Vagina (tissue), 2 donors: ENCODE data around the gene RITA1.

ENCODE experiments used
- CTCF ChIP-seq, 3 experiments: fragments of 450-650 bp in 2 of 3; fragments of 200-600 bp in 1 of 3; sonication (generic) in 1 of 3; IDR thresholded peaks; one replicate each; pipeline ENCODE4 v1.5.1; 2017 to 2019; ENCODE audit warnings: antibody characterized with exemption in 3 of 3, mild to moderate bottlenecking in 2 of 3, moderate library complexity in 2 of 3
- POLR2AphosphoS5 ChIP-seq, 2 donors: sonication (generic); formaldehyde crosslinking; IDR thresholded peaks; one replicate each; pipeline ENCODE4 v1.9.0; 2017; ENCODE audit warnings: antibody characterized with exemption in 2 of 2, mild to moderate bottlenecking in 2 of 2, low read depth in 1 of 2; ENCODE audit not compliant: insufficient read depth in 1 of 2

DNA sequence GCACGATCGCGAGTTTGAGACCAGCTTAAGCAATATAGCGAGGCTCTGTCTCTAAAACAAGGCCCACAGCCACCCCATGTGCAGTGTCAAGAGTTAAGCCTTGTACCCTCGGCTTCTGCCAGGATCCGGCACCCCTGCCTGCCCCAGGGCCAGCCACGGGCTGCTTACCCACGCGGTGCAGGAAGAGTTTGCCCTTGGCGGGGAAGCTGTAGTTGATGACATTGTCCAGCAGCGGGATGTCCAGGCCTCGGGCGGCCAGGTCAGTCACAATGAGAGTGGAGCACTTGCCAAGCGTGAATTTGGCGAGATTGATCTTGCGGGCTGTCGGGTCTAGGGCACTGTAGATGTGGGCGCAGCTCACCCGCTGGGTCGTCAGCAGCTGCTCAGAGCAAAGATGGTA is 13.3 kb upstream of the RITA1 start:
- TF ChIP-seq CTCF (IDR thresholded peaks at IDR 0.05) (no peak), POLR2AphosphoS5 (IDR thresholded peaks at IDR 0.05; ENCODE audit: insufficient read depth in 1 of 2, low read depth in 1 of 2) (no peak)
